SIG-M5 treated with dmso at 0.1 percent for 504 hours (cell line): Measurements from ENCODE around the gene DLX1.
"Not testable (repeated sequence)": the region's sequence is repeated elsewhere in the genome, so short reads cannot be mapped to it uniquely, and the experiment has no call there.

Experiments used
- DNase-seq: peaks from one replicate; lab custom pipeline; 2025; ENCODE audit not compliant: unreplicated experiment; lab: John Stamatoyannopoulos, UW

Gene DLX1

GRCh38 chr2:172063446-172063845 lies 21.9 kb upstream of the DLX1 start:
- DNase-seq = no peak

DNA sequence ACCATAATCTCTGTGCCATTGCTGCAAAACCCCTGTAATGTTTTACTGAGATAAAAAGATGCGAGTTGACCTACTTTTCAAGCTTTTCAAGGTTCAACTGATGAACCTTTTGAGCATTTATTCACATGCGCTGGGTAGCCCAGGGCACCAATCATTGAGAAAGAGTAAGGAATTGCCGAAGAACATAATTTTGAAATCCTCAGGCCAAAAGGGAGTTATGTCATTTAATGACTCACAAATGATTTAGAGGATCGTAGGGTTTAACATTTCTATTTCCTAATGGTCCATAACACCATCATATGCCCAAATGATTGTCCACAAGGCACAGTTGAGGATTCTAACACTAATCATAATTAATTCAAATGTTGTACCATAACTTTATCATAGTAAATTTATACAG lies 20.2 kb upstream of the DLX1 start:
- no peak for DNase-seq

GRCh38 chr2:172066394-172066886 lies 18.9 kb upstream of the DLX1 start:
- no peak for DNase-seq

GRCh38 chr2:172067905-172068304 lies 17.4 kb upstream of the DLX1 start:
- not testable (repeated sequence) for DNase-seq

DNA sequence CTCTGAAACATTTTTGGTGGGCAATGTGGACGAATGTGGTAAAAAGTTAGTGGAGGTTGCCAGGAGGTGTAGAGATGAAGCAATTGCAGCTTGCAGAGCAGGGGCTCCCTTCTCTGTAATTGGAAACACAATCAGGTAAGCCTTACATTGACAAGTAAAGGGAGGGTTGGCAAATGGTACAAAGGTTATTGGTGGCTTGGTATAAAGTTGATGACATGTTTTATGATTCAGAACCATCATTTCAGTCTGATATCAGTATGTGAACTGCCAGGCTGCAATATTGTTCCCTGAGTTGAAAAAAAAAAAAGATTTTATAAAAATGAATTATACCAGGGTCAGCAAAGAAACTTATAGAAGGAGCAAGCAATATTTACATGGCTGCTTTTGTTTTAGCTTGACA lies 14.4 kb upstream of the DLX1 start:
- DNase-seq = no peak

GRCh38 chr2:172072303-172072702 lies 13.0 kb upstream of the DLX1 start:
- no peak for DNase-seq

GRCh38 chr2:172072706-172073105 lies 12.6 kb upstream of the DLX1 start:
- no peak for DNase-seq

- DNase-seq = no peak
Measured at GRCh38 chr2:172073518-172073917, 11.8 kb upstream of the DLX1 start.

- no peak for DNase-seq
Measured at GRCh38 chr2:172074254-172074653, 11.1 kb upstream of the DLX1 start.

DNA sequence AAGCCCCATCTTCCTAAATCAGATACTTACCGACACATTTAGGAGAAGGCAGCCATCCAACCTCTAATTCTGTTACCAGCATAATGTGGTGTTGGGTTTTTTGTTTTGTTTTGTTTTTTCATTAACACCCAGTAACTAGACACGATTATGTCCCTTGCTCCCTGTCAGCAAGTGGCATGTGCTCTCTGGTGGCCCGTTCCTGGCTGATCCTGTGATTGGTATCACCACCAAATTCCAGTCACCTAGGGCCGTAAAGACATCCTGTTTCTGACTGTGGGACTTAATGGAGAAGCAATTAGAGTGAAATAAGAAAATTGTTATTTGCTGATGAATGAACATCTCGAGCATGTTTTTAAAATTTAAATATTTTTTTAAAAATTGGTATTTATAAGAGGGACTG lies 5.9 kb upstream of the DLX1 start:
- DNase-seq = no peak

GRCh38 chr2:172079838-172080640 lies 5.3 kb upstream of the DLX1 start:
- peak; percentile 43 for DNase-seq

GRCh38 chr2:172080641-172081220 lies 4.6 kb upstream of the DLX1 start:
- DNase-seq = no peak

- no peak for DNase-seq
Measured at GRCh38 chr2:172081221-172082022, 3.9 kb upstream of the DLX1 start.

DNA sequence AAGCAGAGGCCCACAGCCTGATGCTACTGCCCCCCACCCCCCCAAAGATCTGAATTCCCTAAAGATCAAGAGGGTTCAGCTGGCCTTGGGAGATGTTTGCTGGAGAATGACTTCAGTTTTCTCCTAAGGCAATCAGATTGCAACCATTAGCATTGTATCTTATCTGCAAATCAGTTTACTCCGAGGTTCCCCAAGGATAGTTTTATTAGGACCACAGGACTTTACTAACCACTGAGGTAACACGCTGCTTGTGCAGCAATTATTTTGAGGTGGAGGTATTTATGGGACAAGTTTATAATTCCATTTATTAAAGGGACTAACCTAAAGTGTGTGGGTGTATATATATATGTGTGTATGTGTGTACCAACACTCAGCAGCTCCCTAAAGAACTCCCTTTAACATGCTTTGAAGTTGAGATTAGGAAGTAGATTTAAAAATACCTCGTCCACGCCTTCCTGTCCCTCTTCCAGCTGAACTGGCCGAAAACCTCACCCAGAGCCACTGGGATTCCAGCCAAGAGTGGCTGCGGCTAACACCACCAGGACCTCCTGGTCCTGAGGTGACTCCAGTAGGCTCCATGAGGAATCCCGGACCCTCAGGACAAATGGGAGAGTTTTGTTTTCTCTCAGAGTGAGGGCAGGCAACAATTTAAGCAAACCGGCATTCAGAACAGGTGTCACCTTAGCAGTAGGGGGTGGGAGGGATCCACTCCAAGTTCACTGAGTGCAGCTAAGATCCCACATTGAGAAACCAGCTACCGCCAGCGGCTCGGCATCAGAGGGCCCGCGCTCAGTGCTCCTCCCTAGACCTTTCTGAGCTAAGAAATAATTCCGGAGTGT lies 3.0 kb upstream of the DLX1 start:
- no peak for DNase-seq

DNA sequence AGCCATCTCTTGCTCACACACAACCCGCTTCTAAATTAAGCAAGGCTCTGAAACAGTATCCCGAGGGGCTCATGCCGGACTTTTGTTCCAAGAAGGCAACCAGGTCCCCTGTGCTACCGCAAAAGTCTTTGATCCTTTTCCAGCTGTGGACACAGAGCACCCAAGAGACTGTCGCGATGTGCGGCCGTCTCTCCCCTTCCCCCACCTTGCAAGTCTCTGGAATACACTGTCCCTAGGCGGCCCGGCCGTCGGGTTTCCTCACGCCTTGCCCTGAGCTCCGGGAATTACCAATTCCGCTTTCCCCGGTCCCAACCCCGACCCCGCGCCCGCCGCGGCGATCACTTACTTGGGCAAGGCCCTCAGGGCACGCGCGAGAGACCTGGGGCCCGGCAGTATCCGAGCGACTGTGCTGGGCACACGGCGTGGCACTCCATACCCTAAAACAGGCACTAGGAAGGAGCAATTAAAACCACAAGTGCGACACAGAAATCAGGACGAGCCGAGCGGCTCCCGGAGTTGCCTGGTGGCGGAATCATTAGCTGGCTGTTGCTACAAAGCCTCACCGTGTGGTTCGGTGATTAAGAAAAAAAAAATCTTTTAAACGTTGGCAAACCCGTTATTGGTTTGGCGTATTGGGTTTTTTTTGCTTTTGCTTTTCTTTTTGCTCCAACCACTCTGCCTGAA lies 2.2 kb upstream of the DLX1 start:
- no peak for DNase-seq

DNA sequence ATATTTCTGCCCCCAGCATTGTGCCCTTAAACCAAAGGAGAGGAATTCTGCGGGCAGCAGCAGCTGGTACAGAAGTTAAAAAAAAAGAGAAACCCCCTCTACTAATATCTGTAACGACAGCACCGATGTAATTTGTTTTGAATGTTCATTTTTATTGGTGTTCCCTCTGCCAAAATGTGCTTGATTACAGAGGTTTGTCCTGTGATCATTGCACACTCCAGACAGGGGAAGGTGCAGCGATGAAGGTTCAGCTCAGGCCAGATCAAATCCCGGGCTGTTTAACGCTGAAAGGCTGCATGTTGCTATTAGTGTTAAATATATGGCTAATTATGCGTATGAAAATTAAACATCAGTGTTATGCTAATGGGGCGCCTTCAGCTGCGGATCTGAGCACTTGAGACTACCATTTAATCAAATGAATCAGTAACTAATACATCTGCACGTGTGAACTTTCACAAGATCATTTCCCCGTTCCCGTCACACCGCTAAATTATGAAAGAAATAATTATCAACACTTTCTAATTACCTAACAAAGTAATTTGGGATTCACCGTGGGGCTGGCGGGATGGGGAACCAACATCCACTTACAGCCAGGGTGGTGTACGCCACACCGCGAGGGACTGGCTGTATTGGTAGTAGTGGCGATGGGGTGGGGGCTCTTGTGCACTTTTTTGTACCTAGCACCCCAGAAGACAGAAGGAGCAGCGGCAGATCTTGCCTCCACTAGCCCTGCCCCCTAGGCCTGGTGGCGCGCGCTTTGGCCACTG lies 1.5 kb upstream of the DLX1 start:
- no peak for DNase-seq

DNA sequence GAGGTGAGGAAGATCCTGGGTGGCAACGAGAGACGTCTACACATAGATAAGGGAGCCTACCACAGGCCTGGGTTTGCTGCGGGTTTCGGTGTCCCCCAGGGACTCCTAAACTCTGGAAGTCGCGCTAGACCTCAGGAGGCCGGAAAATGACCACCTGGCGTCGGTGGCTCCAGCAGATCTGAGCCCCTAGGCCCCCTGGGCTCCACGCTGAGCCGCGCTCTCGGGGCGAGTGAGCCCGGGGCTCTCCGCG lies 987 bp upstream of the DLX1 start:
- DNase-seq = peak; percentile 69

DNA sequence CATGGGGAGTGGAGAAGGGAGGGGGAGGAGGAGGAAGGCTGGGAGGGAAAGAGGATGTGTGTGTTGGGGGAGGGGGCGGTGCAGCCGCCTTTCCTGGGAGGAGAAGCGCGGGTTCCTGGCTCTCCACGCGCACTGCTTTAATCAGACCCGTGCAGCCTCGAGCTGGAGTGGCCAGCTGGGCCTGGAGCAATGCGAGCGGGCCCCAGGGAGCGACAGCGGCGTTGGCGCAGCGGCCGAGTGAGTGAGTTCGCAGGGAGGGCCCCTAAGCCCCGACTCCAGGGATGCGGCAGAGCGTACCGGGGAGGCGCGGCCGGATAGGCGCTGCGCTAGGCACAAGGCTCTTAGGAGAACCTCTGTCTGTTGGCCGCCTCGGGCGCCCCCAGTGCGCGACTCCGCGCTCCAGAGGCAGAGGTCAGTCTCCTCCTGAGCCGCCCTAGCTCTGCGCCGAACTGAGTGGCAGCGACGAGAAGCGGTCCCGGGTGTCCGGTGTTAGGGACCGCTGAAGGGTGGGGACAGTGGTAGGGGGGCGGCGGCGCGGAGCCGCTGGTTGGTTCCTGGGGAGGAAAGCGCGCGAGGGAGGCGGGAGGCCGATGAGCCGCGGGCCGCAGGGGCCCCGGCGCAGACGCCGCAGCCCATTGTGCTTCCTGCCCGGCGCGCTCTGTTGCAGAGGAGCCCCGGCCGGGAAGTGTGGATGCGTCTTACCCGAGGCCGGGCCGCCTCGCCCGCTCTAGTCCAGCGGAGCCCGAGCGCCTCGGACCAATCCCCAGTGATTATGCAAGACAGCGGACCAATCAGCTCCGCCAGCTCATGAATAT lies 455 bp upstream of the DLX1 start:
- DNase-seq = peak; percentile 96
